Thyroid gland (tissue), 4 donors: ENCODE results near the gene LACTB. TPM values are rescaled to one million over a fixed set of nuclear protein-coding genes. Genes with fewer than 3 reads are reported as not detected.

Source experiments
- DNase-seq, 2 donors: peaks; one replicate each; pipeline ENCODE4 v3.0.0-alpha.2; 2019
- H3K27ac ChIP-seq, 3 donors: fragments of 200-600 bp; sonication (generic); 1 replicate in 2 of 3; 2 replicates in 1 of 3; pipeline ENCODE4 v1.5.1; 2016 to 2019; ENCODE audit warnings: mild to moderate bottlenecking in 1 of 3, moderate library complexity in 1 of 3
- H3K27me3 ChIP-seq: fragments of 200-600 bp; sonication (generic); one replicate; pipeline ENCODE4 v1.5.1; 2019
- H3K36me3 ChIP-seq, 2 donors: fragments of 200-600 bp; sonication (generic); one replicate each; pipeline ENCODE4 v1.5.1; 2016 to 2019
- H3K4me1 ChIP-seq, 2 donors: fragments of 200-600 bp; sonication (generic); one replicate each; pipeline ENCODE4 v1.5.1; 2017 to 2019
- H3K4me3 ChIP-seq, 3 donors: fragments of 200-600 bp; sonication (generic); replicated peaks in 1 of 3; 1 replicate in 2 of 3; 2 replicates in 1 of 3; pipeline ENCODE4 v1.5.1; 2016; ENCODE audit warnings: mild to moderate bottlenecking in 1 of 3
- H3K9me3 ChIP-seq: fragments of 200-600 bp; sonication (generic); one replicate; pipeline ENCODE4 v1.5.1; 2017
- CTCF ChIP-seq, 6 experiments: fragments of 200-600 bp in 3 of 6; fragments of 450-650 bp in 3 of 6; sonication (generic) in 3 of 6; IDR thresholded peaks; one replicate each; pipeline ENCODE4 v1.5.1; 2016 to 2019; ENCODE audit warnings: antibody characterized with exemption in 6 of 6, mild to moderate bottlenecking in 2 of 6, inconsistent platforms in 1 of 6, moderate library complexity in 1 of 6
- POLR2A ChIP-seq, 2 donors: fragments of 450-650 bp; IDR thresholded peaks; one replicate each; pipeline ENCODE4 v1.6.1; 2017; ENCODE audit warnings: antibody characterized with exemption in 2 of 2, mild to moderate bottlenecking in 2 of 2, moderate library complexity in 1 of 2
- WGBS, 2 donors: methylation state at CpG; one replicate each; pipeline ENCODE4 v1.1.5; 2017; 5-methylcytosine and 5-hydroxymethylcytosine counted together
- intact Hi-C: fragments of 100-400 bp; cut with DNase I; formaldehyde crosslinking; loops from one replicate; pipeline ENCODE4 v1.15.1; 2023
- total RNA-seq, 4 donors: library from RNA; depleted of rRNA; stranded (reverse); fragments of >200 nt; gene quantifications; one replicate each; pipeline ENCODE4 v1.2.3, GENCODE V29; 2016

LACTB gene
- total RNA-seq, 4 donors from 2014 or later: 8.9 to 25.9 (median 12.1) TPM

DNA sequence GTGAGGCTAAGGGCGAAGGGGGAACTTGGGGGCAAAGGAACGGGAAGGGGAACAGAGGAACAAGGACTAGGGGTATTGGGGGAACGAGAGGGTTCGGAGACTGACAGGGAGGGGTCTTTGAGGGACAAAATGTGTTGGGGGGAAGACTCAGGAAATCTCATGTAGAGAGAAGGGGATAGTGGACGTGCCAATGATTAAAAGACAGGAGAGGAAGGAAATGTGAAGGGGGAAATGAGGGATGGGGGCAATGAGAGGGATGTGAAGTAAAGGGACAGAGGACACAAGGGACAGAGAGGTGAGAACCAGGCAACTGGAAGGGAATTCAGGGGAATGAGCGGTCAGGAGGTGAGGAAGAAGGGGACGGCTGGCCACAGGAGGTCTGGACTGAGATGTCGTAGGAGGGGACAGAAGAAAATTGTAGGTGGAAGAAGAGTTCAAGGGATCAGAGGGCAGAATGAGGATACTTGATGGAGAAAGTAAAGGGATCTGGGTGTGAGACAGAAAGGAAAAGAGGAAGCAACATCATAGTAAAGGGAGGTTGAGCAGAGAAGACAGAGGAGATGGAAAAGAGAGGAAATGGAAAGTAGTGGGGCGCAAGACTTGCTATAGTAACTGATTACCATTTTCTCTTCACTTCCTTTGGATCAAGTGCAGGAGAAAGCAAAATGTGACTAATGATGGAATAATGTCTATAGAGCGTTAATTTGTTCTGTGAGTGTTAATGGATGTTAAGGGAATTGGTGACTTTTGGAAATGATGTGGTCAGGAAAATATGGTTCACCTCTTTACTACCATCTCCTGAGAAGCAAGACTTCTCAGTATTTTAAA is 68.5 kb downstream of the LACTB start:
- Histone ChIP-seq H3K9me3 (no peaks in the 10 kb centered on the region), H3K4me1 (peaks cover 7 to 26% of the 10 kb centered on the region in 2 donors), H3K27ac (peak overlapping the region; percentile 45 to 76 (median 52)), H3K36me3 (no peaks in the 10 kb centered on the region), H3K4me3 (peak overlapping the region; percentile 64 to 83 (median 74)), H3K27me3 (no peaks in the 10 kb centered on the region)
- TF ChIP-seq POLR2A (IDR thresholded peaks at IDR 0.05) (no peak), CTCF (IDR thresholded peaks at IDR 0.05) (no peak)
- intact Hi-C loops: loop anchor here (10.0 kb wide), 1 partner anchor 85 kb away; the partner anchor contains the start of gene APH1B
- WGBS, 2 donors: 13 to 22% methylated on average over 10 of the region's 10 CpGs
- DNase-seq: no peak

DNA sequence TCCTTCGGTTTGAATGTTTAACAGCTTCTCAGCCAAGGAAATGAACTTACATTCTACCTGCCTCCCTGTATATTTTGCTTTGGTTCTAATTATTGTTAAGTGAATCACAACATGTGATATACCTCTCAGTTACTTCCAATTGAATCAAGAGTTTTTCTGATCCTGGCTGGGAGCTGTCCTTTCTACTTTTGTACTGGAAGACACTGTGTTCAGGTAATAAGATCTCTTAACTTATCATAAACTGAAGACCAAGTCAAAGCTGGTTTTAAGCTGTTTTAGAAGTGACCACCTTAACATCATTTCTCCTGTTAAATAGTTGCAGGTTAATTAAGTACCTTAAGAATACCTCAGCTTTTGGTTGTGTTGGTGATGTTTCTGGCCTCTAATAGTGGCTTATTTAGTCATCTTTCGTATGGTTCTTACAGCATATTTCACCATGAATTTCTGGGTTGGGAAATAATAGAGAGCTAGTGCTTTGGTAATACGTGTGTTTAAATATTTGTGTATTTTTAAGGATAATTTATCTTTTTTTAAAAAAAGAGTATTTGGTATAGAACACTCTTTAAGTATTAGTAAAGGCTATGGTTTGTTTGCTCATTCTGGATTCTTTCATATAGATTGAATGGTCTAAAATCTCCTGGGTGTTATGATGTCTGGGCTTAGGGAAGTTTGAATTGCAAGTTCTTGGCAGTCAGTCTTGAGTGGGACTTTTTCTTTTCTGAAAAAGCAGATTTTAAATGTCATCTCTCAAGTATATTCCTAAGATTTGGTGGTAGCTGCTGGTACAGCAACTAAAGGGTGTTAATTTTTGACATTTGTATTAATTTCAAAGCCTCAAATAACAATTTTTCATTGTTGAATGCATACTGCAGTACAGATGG is 69.3 kb downstream of the LACTB start:
- 72 to 76% methylated on average over 3 of the region's 3 CpGs for WGBS, 2 donors

More for the DNA sequence above, 69.3 kb downstream of the LACTB start:
- H3K27me3 ChIP-seq: no peaks in the 10 kb centered on the region
- no peak overlapping the region for H3K27ac ChIP-seq
- H3K9me3 ChIP-seq: no peaks in the 10 kb centered on the region
- intact Hi-C loops: no loop called here
- no peak for DNase-seq
- H3K4me1 ChIP-seq: peaks cover 7 to 34% of the 10 kb centered on the region in 2 donors
- no peak for TF ChIP-seq CTCF (IDR thresholded peaks at IDR 0.05)
- TF ChIP-seq POLR2A (IDR thresholded peaks at IDR 0.05): no peak
- H3K4me3 ChIP-seq: no peak overlapping the region
- H3K36me3 ChIP-seq: no peaks in the 10 kb centered on the region

Other genes starting within 250 kb of the LACTB start
- 100 to 1,000 TPM; 116 to 307 (median 226) TPM for gene TPM1, start 79.1 kb upstream of the LACTB start, total RNA-seq
- gene RPS27L, start 35.6 kb downstream of the LACTB start, total RNA-seq: 100 to 1,000 TPM in 1 of 4 donors, 10 to 100 TPM in 3; 38.6 to 126 (median 88.9) TPM
- 10 to 100 TPM; 17.6 to 36.0 (median 22.1) TPM for gene RAB8B, start 67.7 kb downstream of the LACTB start, total RNA-seq
- 10 to 100 TPM; 22.9 to 35.3 (median 27.8) TPM for gene APH1B, start 155.7 kb downstream of the LACTB start, total RNA-seq